NCI-H2081 treated with DMSO at 0.1 percent for 48 hours (cell line): Measurements from ENCODE around the gene P3R3URF.
"Not testable (repeated sequence)": the region's sequence is repeated elsewhere in the genome, so short reads cannot be mapped to it uniquely, and the experiment has no call there.

Experiments
- DNase-seq: peaks from one replicate; lab custom pipeline; 2025; lab: John Stamatoyannopoulos, UW

The P3R3URF gene

GRCh38 chr1:46176211-46176865, at the start of gene P3R3URF:
P3R3URF (minus strand) TSS chr1:46176488; CDS start chr1:46176471, 17 bp downstream.
- no peak for DNase-seq

DNA sequence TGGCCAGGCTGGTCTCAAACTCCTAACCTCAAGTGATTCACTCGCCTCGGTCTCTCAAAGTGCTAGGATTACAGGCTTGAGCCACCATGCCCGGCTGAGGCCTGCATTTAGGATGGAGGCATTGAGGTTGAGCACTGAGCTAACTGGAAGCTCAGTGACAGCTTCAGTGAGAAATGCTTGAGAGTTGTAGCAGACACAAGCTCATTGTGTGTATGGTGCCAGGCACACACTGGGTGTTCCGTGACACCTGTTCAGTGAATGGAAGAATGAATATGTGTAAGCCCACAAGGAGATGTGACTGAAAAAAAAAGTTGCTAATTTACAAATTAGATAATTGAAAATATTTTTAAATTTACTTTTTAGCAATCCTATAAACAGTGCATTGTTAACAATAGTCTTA, 48.7 kb upstream of the P3R3URF start:
- no peak for DNase-seq

DNA sequence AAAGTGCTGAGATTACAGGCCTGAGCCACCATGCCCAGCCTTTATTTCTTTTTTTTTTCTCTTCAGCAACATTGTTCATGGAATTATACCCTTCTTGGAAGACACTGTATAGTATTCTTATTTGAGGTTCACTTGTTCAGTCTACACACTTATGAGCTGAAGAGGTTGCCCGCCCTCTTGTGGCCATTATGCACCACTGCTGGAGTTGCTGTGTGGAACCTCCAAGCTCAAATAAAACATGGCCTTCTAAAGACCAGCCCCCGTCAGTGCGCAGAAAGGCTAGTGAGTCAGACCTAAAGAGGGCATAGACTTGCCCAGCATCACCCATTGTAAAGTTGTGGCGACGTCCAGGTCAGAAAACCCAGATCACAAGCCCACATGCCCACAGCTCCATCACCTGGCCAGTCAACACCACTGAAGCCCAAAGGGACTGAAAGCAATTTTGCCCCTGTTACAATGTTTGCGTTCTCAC, 47.2 kb upstream of the P3R3URF start:
- DNase-seq: peak; percentile 30

DNA sequence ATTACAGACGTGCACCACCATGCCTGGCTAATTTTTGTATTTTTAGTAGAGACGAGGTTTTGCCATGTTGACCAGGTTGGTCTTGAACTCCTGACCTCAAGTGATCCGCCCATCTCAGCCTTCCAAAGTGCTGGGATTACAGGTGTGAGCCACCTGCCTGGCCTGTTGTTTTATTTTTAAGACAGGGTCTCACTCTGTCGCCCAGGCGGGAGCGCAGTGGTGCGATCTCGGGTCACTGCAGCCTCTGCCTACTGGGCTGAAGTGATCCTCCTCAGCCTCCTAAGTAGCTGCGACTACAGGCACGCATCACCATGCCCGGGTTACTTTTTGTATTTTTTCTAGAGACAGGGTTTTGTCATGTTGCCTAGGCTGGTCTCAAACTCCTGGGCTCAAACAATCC, 46.8 kb upstream of the P3R3URF start:
- DNase-seq: not testable (repeated sequence)

GRCh38 chr1:46221749-46222148, 45.5 kb upstream of the P3R3URF start:
- no peak for DNase-seq

DNA sequence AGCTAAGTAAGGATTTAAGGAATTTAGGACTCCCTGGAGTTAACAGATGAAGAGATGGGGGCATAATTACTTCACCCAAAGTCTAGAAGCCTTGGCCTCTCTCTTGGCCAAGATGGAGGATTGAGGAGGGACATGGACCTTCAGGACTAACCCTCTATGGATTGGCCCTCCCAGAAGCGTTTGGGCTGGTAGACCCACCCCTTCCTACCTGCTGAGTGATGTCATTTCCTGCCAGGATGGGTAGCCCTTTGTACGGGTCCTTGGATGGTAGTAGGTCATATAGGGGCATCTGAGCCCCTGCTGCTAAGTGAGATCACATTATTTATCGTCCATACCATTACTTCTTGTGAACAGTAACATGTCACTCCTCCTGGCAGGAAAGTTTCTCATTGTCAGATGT, 44.5 kb upstream of the P3R3URF start:
- DNase-seq: no peak

DNA sequence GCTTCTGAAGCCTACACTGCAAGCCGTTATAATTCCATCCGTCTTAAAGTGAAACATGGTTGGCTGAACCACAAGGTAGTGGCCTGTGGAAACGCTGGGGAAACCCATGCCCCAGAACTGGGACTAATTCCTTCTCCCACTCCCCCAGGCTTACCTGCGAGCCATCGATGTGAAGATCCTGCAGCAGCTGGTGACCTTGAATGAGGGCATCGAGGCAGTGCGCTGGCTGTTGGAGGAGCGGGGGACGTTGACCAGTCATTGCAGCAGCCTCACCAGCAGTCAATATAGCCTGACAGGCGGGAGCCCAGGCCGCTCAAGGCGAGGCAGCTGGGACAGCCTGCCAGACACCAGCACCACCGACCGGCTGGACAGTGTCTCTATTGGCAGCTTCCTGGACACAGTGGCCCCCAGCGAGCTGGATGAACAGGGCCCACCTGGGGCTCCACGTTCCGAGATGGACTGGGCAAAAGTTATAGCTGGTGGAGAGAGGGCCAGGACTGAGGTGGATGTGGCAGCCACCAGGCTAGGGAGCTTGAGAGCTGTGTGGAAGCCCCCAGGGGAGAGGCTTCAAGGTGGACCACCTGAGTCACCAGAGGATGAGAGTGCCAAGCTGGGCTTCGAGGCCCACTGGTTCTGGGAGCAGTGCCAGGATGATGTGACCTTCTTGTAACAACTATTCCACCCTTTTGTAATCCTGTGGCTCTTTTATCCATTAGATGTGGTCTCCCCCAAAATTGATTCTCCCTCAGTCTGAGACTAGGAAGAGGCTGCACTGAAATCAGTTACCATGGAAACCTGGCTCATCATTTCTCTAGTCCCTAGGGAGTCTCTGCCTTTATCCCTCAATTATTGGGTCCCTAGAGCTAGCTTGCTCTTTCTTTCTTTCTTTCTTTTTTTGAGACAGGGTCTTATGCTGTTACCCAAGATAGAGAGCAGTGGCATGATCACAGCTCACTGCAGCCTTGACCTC, 43.5 kb upstream of the P3R3URF start:
- DNase-seq: no peak

DNA sequence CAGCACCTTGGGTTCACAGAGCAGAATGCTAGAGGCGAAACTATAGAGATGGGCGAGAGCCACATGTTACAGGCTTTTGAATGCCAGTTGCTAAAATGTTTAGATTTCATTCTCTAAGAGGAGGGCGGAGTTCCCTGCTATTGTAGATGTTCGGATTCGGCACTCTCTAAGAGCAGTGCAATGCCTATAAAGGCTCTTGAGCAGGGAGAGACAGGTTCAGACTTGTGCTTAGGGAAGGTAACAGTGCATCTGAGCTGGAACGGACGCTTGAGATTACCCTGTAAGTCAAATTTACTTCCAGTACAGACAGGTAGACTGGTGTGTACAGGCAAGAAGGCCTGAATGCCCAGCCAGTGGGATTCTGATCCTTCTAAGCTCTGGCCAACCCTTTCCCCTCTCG, 42.2 kb upstream of the P3R3URF start:
- DNase-seq: no peak

DNA sequence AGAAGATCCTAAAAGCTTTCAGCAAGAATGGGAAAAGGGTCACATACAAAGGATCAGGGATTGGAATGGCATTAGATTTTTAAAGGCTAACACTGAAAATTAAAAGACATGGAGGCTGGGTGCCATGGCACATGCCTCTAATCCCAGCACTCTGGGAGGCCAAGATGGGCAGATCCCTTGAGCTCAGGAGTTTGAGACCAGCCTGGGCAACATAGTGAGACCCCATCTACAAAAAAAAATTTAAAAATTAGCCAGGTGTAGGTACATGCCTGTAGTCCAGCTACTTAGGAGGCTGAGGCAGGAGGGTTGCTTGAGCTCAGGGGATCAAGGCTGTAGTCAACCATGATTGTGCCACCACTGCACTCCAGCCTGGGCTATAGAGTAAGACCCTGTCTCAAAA, 39.2 kb upstream of the P3R3URF start:
- DNase-seq: no peak

- DNase-seq: no peak
Measured at GRCh38 chr1:46211051-46211450, 34.8 kb upstream of the P3R3URF start.

GRCh38 chr1:46210561-46210960, 34.3 kb upstream of the P3R3URF start:
- DNase-seq: no peak

GRCh38 chr1:46206399-46206798, 30.1 kb upstream of the P3R3URF start:
- DNase-seq: no peak

- no peak for DNase-seq
Measured at GRCh38 chr1:46205791-46206190, 29.5 kb upstream of the P3R3URF start.

- DNase-seq: no peak
Measured at GRCh38 chr1:46205141-46205540, 28.9 kb upstream of the P3R3URF start.

- no peak for DNase-seq
Measured at GRCh38 chr1:46204406-46204742, 28.1 kb upstream of the P3R3URF start.

DNA sequence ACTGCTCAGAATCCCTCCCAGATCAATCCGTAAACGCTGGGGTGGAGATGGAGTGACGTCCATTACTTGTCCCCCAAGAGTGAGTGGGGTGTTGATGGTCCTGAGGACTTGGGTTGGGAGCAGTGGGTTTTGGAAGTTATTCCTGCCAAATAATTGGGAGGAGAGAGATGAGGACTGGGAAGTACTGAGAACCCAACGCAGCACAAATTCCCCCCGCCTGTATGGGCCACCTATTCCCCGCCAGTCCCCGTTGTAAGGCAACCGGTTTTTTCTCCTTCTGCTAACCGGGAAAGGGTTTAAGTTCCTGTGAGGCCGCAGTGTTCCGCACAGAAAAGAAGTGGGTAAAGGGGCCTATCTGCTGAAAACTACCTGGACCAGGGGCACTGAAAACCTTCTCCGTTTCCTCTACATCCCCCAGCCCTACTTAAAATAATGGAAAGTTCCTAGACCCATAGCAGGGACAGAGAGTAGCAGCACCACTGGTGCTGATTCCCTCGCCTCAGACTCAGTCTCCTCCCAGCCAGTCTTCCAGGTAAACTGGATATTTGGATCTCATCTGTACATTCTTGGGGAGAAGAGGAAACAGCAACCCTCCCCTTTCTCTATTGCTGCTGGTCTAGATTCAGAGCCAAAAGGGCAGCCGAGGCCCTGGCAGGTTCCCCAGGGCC, 27.6 kb upstream of the P3R3URF start:
- DNase-seq: no peak

GRCh38 chr1:46199233-46199749, 23.0 kb upstream of the P3R3URF start:
- DNase-seq: no peak

DNA sequence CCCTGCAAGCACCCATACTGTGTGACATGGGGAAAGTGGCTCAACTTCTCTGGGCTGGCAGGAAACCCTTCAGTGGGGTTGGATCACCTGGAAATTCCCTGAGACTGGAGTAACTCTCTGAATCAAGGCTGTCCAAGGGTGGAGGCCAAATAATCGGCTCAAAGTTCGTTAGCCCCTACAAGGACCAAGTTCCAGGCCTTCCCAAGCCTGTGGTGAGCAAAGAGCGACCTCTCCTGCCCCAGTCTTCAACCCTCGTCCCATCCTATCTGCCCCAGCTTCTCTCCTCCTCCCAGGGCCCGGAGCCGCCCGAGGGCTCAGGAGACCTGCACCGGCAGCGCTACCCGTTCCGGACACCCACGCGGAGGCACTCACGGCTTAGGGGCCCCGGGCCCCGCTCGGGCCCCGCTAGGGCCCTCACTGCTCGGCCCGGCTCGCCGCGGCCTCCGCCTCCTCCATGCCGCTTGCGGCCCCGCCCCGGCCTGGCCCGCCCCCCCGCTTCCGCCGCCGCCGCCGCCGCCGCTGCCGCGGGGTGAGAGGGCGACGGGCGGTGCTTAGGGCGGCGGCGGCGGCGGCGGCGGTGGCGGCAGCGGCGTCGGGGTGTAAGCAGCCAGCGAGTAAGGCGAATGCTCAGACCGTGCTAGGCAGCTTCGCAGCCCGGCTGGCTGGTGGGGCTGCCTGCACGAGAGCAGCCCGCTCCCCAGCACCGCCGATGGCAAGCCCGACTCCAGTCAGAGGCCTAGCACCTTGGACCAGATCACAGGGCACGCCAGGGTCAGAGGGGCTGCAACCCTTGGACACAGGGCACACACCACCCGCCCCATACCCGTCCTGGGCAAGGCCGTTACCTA, 21.9 kb upstream of the P3R3URF start, which contains the start of gene POMGNT1:
Gene POMGNT1 (minus strand): TSS at position 471 of the 848 bp plus-strand sequence. CDS start 613 bp downstream, outside the sequence.
- DNase-seq: no peak

DNA sequence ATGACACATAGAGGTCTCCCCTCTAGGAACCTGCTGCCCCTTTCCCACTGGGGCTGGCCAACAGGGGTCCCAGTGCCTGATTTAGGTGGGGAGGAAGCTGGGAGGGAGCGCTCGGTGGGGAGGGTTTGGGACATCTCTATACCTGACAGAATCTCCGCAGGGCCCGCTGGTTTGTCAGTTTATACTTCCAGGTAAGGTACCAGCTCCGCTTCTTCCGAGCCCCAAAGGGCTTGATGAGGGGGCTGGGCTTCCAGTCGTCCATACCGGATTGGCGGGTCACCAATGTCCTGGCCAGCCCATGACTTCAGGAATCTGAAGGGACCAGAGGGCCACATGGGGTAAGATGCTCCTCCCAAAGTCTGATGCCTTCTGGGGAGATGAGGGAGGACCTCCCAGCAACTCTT, 21.3 kb upstream of the P3R3URF start:
- no peak for DNase-seq

- DNase-seq: no peak
Measured at GRCh38 chr1:46196609-46197008, 20.3 kb upstream of the P3R3URF start.

DNA sequence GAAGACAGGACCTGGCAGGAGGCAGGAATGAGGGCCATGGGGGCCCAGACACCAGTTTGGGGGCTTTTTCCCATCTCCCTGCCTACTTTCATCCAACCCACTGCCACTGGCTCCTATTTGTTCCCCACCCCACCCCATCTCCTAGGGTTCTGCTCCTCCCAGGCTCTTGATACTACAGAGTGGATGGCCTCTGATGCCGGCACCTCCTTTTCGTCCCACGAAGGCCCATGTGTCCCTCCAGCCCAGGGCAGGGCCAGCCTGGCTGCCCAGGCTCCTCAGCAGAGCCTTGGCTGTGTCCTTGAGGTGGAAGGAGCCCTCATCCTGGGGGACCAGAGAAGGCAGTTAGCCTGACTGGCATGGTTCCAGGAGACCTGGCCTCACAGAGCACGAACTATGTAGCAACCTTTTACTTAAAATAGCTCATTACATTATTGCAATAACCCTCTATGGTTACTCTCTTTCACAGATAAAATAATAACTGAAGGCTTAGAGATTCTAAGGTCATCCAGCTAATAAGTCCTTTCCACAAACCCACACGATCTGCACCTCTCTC, 18.4 kb upstream of the P3R3URF start:
- no peak for DNase-seq
